HG03196 (cell line): ENCODE results near the gene GBX2.

Experiments used
- ATAC-seq: cut with Tn5 transposase; IDR thresholded peaks from one replicate; pipeline ENCODE4 v1.9.1; 2021; ENCODE audit not compliant: unreplicated experiment

GBX2 gene

GRCh38 chr2:236169741-236170589 lies 1.8 kb upstream of the GBX2 start:
- ATAC-seq, result no peak

- no peak for ATAC-seq
Measured at GRCh38 chr2:236169151-236169721, 1.1 kb upstream of the GBX2 start.

- ATAC-seq, result no peak
Measured at GRCh38 chr2:236167297-236168109, 683 bp downstream of the GBX2 start.

- no peak for ATAC-seq
Measured at GRCh38 chr2:236166796-236167296, 1.3 kb downstream of the GBX2 start.

- ATAC-seq, result no peak
Measured at GRCh38 chr2:236165842-236166795, 2.1 kb downstream of the GBX2 start.

- ATAC-seq, result no peak
Measured at GRCh38 chr2:236164925-236165841, 3.0 kb downstream of the GBX2 start.

- ATAC-seq, result no peak
Measured at GRCh38 chr2:236164201-236164924, 3.8 kb downstream of the GBX2 start.

- ATAC-seq, result no peak
Measured at GRCh38 chr2:236163471-236164200, 4.5 kb downstream of the GBX2 start.

- no peak for ATAC-seq
Measured at GRCh38 chr2:236162882-236163470, 5.2 kb downstream of the GBX2 start.

GRCh38 chr2:236162031-236162845 lies 5.9 kb downstream of the GBX2 start:
- no peak for ATAC-seq

- ATAC-seq, result no peak
Measured at GRCh38 chr2:236161531-236161930, 6.7 kb downstream of the GBX2 start.

- ATAC-seq, result no peak
Measured at GRCh38 chr2:236161082-236161462, 7.1 kb downstream of the GBX2 start.

GRCh38 chr2:236160366-236161081 lies 7.7 kb downstream of the GBX2 start:
- ATAC-seq, result no peak

GRCh38 chr2:236159778-236160170 lies 8.4 kb downstream of the GBX2 start:
- ATAC-seq, result no peak

GRCh38 chr2:236158969-236159777 lies 9.0 kb downstream of the GBX2 start:
- ATAC-seq, result no peak
